HG03378 (cell line): ENCODE measurements around the gene GIGYF1.

Experiments used
- ATAC-seq: cut with Tn5 transposase; IDR thresholded peaks from one replicate; pipeline ENCODE4 v1.9.1; 2021; ENCODE audit warnings: mild to moderate bottlenecking, moderate library complexity; ENCODE audit not compliant: unreplicated experiment

GIGYF1 gene

GRCh38 chr7:100632951-100633717 is 60.9 kb downstream of the GIGYF1 start:
- no peak for ATAC-seq

- ATAC-seq, result no peak
Observed at GRCh38 chr7:100630066-100630465, 64.0 kb downstream of the GIGYF1 start.
